ENCODE measurements around the gene WDR7.

Gene WDR7

GRCh38 chr18:56835331-56835730 lies 184.2 kb downstream of the WDR7 start:
- no peak for TF ChIP-seq CTCF (IDR thresholded peaks at IDR 0.05; ENCODE audit: low read length, missing control alignments)
- no peak for DNase-seq (ENCODE audit: low read depth)
- H3K4me3 ChIP-seq (replicated peaks; ENCODE audit: low read depth, low read length): no peak overlapping the region

GRCh38 chr18:56836173-56836572 lies 185.0 kb downstream of the WDR7 start:
- H3K4me3 ChIP-seq (replicated peaks; ENCODE audit: low read depth, low read length): no peak overlapping the region
- no peak for TF ChIP-seq CTCF (IDR thresholded peaks at IDR 0.05; ENCODE audit: low read length, missing control alignments)
- no peak for DNase-seq (ENCODE audit: low read depth)

GRCh38 chr18:56841836-56842235 lies 190.7 kb downstream of the WDR7 start:
- DNase-seq (ENCODE audit: low read depth): no peak
- no peak overlapping the region for H3K4me3 ChIP-seq (replicated peaks; ENCODE audit: low read depth, low read length)
- no peak for TF ChIP-seq CTCF (IDR thresholded peaks at IDR 0.05; ENCODE audit: low read length, missing control alignments)

GRCh38 chr18:56843241-56843640 lies 192.1 kb downstream of the WDR7 start:
- no peak for DNase-seq (ENCODE audit: low read depth)
- no peak overlapping the region for H3K4me3 ChIP-seq (replicated peaks; ENCODE audit: low read depth, low read length)
- TF ChIP-seq CTCF (IDR thresholded peaks at IDR 0.05; ENCODE audit: low read length, missing control alignments): no peak

GRCh38 chr18:56844556-56844955 lies 193.4 kb downstream of the WDR7 start:
- no peak for DNase-seq (ENCODE audit: low read depth)
- TF ChIP-seq CTCF (IDR thresholded peaks at IDR 0.05; ENCODE audit: low read length, missing control alignments): no peak
- no peak overlapping the region for H3K4me3 ChIP-seq (replicated peaks; ENCODE audit: low read depth, low read length)

- no peak for TF ChIP-seq CTCF (IDR thresholded peaks at IDR 0.05; ENCODE audit: low read length, missing control alignments)
- no peak overlapping the region for H3K4me3 ChIP-seq (replicated peaks; ENCODE audit: low read depth, low read length)
- DNase-seq (ENCODE audit: low read depth): no peak
These were observed 200.6 kb downstream of the WDR7 start for GRCh38 chr18:56851774-56852173.

- no peak for TF ChIP-seq CTCF (IDR thresholded peaks at IDR 0.05; ENCODE audit: low read length, missing control alignments)
- DNase-seq (ENCODE audit: low read depth): no peak
- H3K4me3 ChIP-seq (replicated peaks; ENCODE audit: low read depth, low read length): no peak overlapping the region
These were observed 202.8 kb downstream of the WDR7 start for GRCh38 chr18:56853961-56854360.

All from fibroblast of pulmonary artery (primary cell).